GM19455 (cell line): Measurements from ENCODE around the gene SERPINB7.
"Not testable (repeated sequence)": the region's sequence is repeated elsewhere in the genome, so short reads cannot be mapped to it uniquely, and the experiment has no call there.

Source experiments
- ATAC-seq: cut with Tn5 transposase; IDR thresholded peaks from one replicate; pipeline ENCODE4 v1.9.1; 2021; ENCODE audit not compliant: unreplicated experiment

The SERPINB7 gene

GRCh38 chr18:63775166-63775730 is at the start of gene SERPINB7:
SERPINB7 (plus strand) TSS chr18:63775418; CDS start chr18:63782373, 6,955 bp downstream.
- ATAC-seq: no peak

- no peak for ATAC-seq
Observed at GRCh38 chr18:63725682-63726480, 49.3 kb upstream of the SERPINB7 start.

- no peak for ATAC-seq
Observed at GRCh38 chr18:63730773-63731172, 44.4 kb upstream of the SERPINB7 start.

GRCh38 chr18:63731215-63731614 is 44.0 kb upstream of the SERPINB7 start:
- ATAC-seq: no peak

- no peak for ATAC-seq
Observed at GRCh38 chr18:63736876-63737275, 38.3 kb upstream of the SERPINB7 start.

GRCh38 chr18:63741769-63742168 is 33.4 kb upstream of the SERPINB7 start:
- ATAC-seq: no peak

GRCh38 chr18:63747006-63747405 is 28.2 kb upstream of the SERPINB7 start:
- no peak for ATAC-seq

GRCh38 chr18:63749489-63749888 is 25.7 kb upstream of the SERPINB7 start:
- ATAC-seq: no peak

- no peak for ATAC-seq
Observed at GRCh38 chr18:63752636-63753035, 22.6 kb upstream of the SERPINB7 start.

- no peak for ATAC-seq
Observed at GRCh38 chr18:63753676-63754075, 21.5 kb upstream of the SERPINB7 start.

GRCh38 chr18:63757541-63757940 is 17.7 kb upstream of the SERPINB7 start:
- no peak for ATAC-seq

- no peak for ATAC-seq
Observed at GRCh38 chr18:63758615-63759240, 16.5 kb upstream of the SERPINB7 start.

- not testable (repeated sequence) for ATAC-seq
Observed at GRCh38 chr18:63759786-63760185, 15.4 kb upstream of the SERPINB7 start.

- ATAC-seq: no peak
Observed at GRCh38 chr18:63762518-63762917, 12.7 kb upstream of the SERPINB7 start.

GRCh38 chr18:63763831-63764600 is 11.2 kb upstream of the SERPINB7 start:
- ATAC-seq: no peak

- ATAC-seq: no peak
Observed at GRCh38 chr18:63765837-63766236, 9.4 kb upstream of the SERPINB7 start.

GRCh38 chr18:63773551-63773950 is 1.7 kb upstream of the SERPINB7 start:
- no peak for ATAC-seq

GRCh38 chr18:63774511-63774910 is 707 bp upstream of the SERPINB7 start:
- no peak for ATAC-seq

- no peak for ATAC-seq
Observed at GRCh38 chr18:63779386-63779785, 4.2 kb downstream of the SERPINB7 start.

GRCh38 chr18:63783394-63783793 is 8.2 kb downstream of the SERPINB7 start:
- no peak for ATAC-seq

- no peak for ATAC-seq
Observed at GRCh38 chr18:63784787-63785452, 9.7 kb downstream of the SERPINB7 start.
